Measurements from ENCODE around the gene GRPEL2.

DNA sequence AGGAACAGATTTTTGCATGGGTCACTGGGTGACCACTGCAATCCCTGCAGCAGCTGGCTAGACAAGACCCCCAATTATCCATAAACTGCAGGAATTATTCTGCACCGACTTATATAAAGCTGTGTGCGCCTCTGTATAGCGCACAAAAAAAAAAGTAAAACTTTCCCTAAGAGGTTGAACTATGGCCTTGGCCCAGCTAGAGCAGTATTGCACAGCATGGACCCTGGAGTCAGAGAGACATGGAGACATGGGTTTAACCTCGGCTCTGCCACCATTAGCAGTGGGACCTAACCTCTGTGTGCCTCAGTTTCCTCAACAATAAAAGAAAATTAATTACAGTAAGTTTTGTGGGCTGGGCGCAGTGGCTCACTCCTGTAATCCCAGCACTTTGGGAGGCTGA is 17.1 kb upstream of the GRPEL2 start:
- TF ChIP-seq EZH2 (IDR thresholded peaks at IDR 0.05; ENCODE audit: low read depth, low read length, severe bottlenecking) (no peak), YY1 (IDR thresholded peaks at IDR 0.05; ENCODE audit: low read depth, low read length) (no peak), KDM1A (IDR thresholded peaks at IDR 0.05; ENCODE audit: borderline replicate concordance, low read length) (no peak)
- TF ChIP-seq, protein P1, sequence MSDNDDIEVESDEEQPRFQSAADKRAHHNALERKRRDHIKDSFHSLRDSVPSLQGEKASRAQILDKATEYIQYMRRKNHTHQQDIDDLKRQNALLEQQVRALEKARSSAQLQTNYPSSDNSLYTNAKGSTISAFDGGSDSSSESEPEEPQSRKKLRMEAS (IDR thresholded peaks at IDR 0.05): no peak
- TF ChIP-seq, protein P2, sequence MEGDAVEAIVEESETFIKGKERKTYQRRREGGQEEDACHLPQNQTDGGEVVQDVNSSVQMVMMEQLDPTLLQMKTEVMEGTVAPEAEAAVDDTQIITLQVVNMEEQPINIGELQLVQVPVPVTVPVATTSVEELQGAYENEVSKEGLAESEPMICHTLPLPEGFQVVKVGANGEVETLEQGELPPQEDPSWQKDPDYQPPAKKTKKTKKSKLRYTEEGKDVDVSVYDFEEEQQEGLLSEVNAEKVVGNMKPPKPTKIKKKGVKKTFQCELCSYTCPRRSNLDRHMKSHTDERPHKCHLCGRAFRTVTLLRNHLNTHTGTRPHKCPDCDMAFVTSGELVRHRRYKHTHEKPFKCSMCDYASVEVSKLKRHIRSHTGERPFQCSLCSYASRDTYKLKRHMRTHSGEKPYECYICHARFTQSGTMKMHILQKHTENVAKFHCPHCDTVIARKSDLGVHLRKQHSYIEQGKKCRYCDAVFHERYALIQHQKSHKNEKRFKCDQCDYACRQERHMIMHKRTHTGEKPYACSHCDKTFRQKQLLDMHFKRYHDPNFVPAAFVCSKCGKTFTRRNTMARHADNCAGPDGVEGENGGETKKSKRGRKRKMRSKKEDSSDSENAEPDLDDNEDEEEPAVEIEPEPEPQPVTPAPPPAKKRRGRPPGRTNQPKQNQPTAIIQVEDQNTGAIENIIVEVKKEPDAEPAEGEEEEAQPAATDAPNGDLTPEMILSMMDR (IDR thresholded peaks at IDR 0.05; ENCODE audit: control extremely low read depth in 1 of 3, insufficient read depth in 1 of 3, low read depth in 1 of 3, low read length in 3 of 3): no peak

All from H1 (cell line).